Hepatocyte (in vitro differentiated cells): Measurements from ENCODE around the gene HESX1.

ENCODE experiments used
- EZH2 ChIP-seq: fragments of 200-600 bp; sonication (generic); IDR thresholded peaks from 2 replicates; pipeline ENCODE4 v1.6.1; 2016; ENCODE audit warnings: antibody characterized with exemption, mild to moderate bottlenecking, borderline replicate concordance
- EZH2phosphoT487 ChIP-seq: fragments of 200-600 bp; sonication (generic); IDR thresholded peaks from one replicate; pipeline ENCODE4 v1.6.1; 2018; ENCODE audit warnings: antibody characterized with exemption, mild to moderate bottlenecking, low read depth, moderate library complexity; ENCODE audit not compliant: unreplicated experiment, severe bottlenecking
- TF ChIP-seq, protein P1 (sequence below): fragments of 200-600 bp; sonication (generic); IDR thresholded peaks from 2 replicates; pipeline ENCODE4 v1.5.1; 2016; ENCODE audit warnings: antibody characterized with exemption, mild to moderate bottlenecking; ENCODE audit not compliant: poor library complexity

- TF ChIP-seq, protein P1, sequence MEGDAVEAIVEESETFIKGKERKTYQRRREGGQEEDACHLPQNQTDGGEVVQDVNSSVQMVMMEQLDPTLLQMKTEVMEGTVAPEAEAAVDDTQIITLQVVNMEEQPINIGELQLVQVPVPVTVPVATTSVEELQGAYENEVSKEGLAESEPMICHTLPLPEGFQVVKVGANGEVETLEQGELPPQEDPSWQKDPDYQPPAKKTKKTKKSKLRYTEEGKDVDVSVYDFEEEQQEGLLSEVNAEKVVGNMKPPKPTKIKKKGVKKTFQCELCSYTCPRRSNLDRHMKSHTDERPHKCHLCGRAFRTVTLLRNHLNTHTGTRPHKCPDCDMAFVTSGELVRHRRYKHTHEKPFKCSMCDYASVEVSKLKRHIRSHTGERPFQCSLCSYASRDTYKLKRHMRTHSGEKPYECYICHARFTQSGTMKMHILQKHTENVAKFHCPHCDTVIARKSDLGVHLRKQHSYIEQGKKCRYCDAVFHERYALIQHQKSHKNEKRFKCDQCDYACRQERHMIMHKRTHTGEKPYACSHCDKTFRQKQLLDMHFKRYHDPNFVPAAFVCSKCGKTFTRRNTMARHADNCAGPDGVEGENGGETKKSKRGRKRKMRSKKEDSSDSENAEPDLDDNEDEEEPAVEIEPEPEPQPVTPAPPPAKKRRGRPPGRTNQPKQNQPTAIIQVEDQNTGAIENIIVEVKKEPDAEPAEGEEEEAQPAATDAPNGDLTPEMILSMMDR: no peak
- TF ChIP-seq EZH2 (no peak), EZH2phosphoT487 (no peak)
Measured at GRCh38 chr3:57173687-57174086, 26.1 kb downstream of the HESX1 start.
